ENCODE data around the gene RHEB. TPM values are rescaled to one million over a fixed set of nuclear protein-coding genes. Genes with fewer than 3 reads are reported as not detected.

RHEB gene
- polyA plus RNA-seq, 1 donor from 2014 or later, result 289 TPM

- TF ChIP-seq EP300 (conservative IDR thresholded peaks at IDR 0.05; ENCODE audit: poor library complexity, severe bottlenecking) (no peak), SMC3 (conservative IDR thresholded peaks at IDR 0.05; ENCODE audit: poor library complexity) (no peak), POLR2AphosphoS5 (IDR thresholded peaks at IDR 0.05) (no peak), RAD21 (conservative IDR thresholded peaks at IDR 0.05) (no peak), REST (IDR thresholded peaks at IDR 0.05; ENCODE audit: borderline replicate concordance) (no peak), CTCF (IDR thresholded peaks at IDR 0.05; ENCODE audit: poor library complexity, severe bottlenecking) (no peak), TAF1 (IDR thresholded peaks at IDR 0.05; ENCODE audit: low read depth) (no peak), MXI1 (conservative IDR thresholded peaks at IDR 0.05; ENCODE audit: poor library complexity, severe bottlenecking) (no peak), EZH2 (IDR thresholded peaks at IDR 0.05; ENCODE audit: borderline replicate concordance, insufficient read depth, low read length, poor library complexity, severe bottlenecking) (no peak)
- Histone ChIP-seq H3K9me3 (ENCODE audit: low read length) (no peaks in the 10 kb centered on the region), H3K36me3 (ENCODE audit: insufficient read depth, low read length) (peaks cover 8% of the 10 kb centered on the region), H3F3A (ENCODE audit: insufficient read depth, low read length, poor library complexity, severe bottlenecking) (no peaks in the 10 kb centered on the region), H3K4me3 (ENCODE audit: low read length) (no peak overlapping the region), H3K9ac (ENCODE audit: low read length) (no peak overlapping the region), H3K4me2 (ENCODE audit: low read length) (no peak overlapping the region), H3K27ac (ENCODE audit: low read length) (no peak overlapping the region), H3K27me3 (ENCODE audit: insufficient read depth, low read depth, low read length) (no peaks in the 10 kb centered on the region), H2AFZ (ENCODE audit: low read depth, low read length) (no peak overlapping the region), H4K20me1 (ENCODE audit: insufficient read depth) (no peaks in the 10 kb centered on the region), H3K9me2 (ENCODE audit: insufficient read depth, low read length) (no peaks in the 10 kb centered on the region), H3K79me2 (replicated peaks; ENCODE audit: insufficient read depth, low read length) (no peaks in the 10 kb centered on the region)
Measured at GRCh38 chr7:151559557-151560183, 40.0 kb upstream of the RHEB start.

GRCh38 chr7:151558575-151558974 is 38.9 kb upstream of the RHEB start:
- Histone ChIP-seq H3K79me2 (replicated peaks; ENCODE audit: insufficient read depth, low read length) (no peaks in the 10 kb centered on the region), H3K4me3 (ENCODE audit: low read length) (no peak overlapping the region), H3K27ac (ENCODE audit: low read length) (no peak overlapping the region), H3K27me3 (ENCODE audit: insufficient read depth, low read depth, low read length) (no peaks in the 10 kb centered on the region), H3K9me2 (ENCODE audit: insufficient read depth, low read length) (no peaks in the 10 kb centered on the region), H3F3A (ENCODE audit: insufficient read depth, low read length, poor library complexity, severe bottlenecking) (no peaks in the 10 kb centered on the region), H3K9ac (ENCODE audit: low read length) (no peak overlapping the region), H2AFZ (ENCODE audit: low read depth, low read length) (no peak overlapping the region), H3K36me3 (ENCODE audit: insufficient read depth, low read length) (peaks cover 8% of the 10 kb centered on the region), H4K20me1 (ENCODE audit: insufficient read depth) (no peaks in the 10 kb centered on the region), H3K9me3 (ENCODE audit: low read length) (no peaks in the 10 kb centered on the region), H3K4me2 (ENCODE audit: low read length) (no peak overlapping the region)
- no peak for TF ChIP-seq CTCF (IDR thresholded peaks at IDR 0.05; ENCODE audit: poor library complexity, severe bottlenecking)
- no peak for TF ChIP-seq EP300 (conservative IDR thresholded peaks at IDR 0.05; ENCODE audit: poor library complexity, severe bottlenecking)
- TF ChIP-seq TAF1 (IDR thresholded peaks at IDR 0.05; ENCODE audit: low read depth), result no peak
- no peak for TF ChIP-seq SMC3 (conservative IDR thresholded peaks at IDR 0.05; ENCODE audit: poor library complexity)
- TF ChIP-seq RAD21 (conservative IDR thresholded peaks at IDR 0.05), result no peak

All from neural cell (in vitro differentiated cells).